Pancreas (tissue), 10 donors: ENCODE measurements around the gene SUSD4. TPM values are rescaled to one million over a fixed set of nuclear protein-coding genes. Genes with fewer than 3 reads are reported as not detected.

Source experiments
- ATAC-seq, 4 donors: fragments of 200-7000 bp; cut with Tn5 transposase; one replicate each; pipeline versions ENCODE4 v1.8.0 to v1.9.1; 2020; ENCODE audit warnings: mild to moderate bottlenecking in 4 of 4, moderate library complexity in 4 of 4
- DNase-seq, 6 donors: peaks; one replicate each; pipeline ENCODE4 v3.0.0-alpha.2; 2020
- FAIRE-seq: peaks from 2 replicates; lab custom pipeline; 2012; peaks lifted over from hg19 to GRCh38; lab: Jason Lieb, UNC
- H3K27ac ChIP-seq, 4 donors: fragments of 200-600 bp; sonication (generic); 1 replicate in 3 of 4; 2 replicates in 1 of 4; pipeline versions ENCODE4 v1.5.0 to v1.8.0; 2020
- H3K27me3 ChIP-seq, 4 donors: fragments of 200-600 bp; one replicate each; pipeline ENCODE4 v1.8.0; 2021
- H3K36me3 ChIP-seq, 3 donors: fragments of 200-600 bp; sonication (generic) in 1 of 3; one replicate each; pipeline versions ENCODE4 v1.5.0 to v1.8.0; 2020 to 2021
- H3K4me1 ChIP-seq, 3 donors: fragments of 200-600 bp; one replicate each; pipeline ENCODE4 v1.8.0; 2021
- H3K4me3 ChIP-seq, 4 donors: fragments of 200-600 bp; sonication (generic) in 2 of 4; one replicate each; pipeline versions ENCODE4 v1.5.0 to v1.8.0; 2020 to 2021
- H3K9me3 ChIP-seq, 4 donors: fragments of 200-600 bp; one replicate each; pipeline ENCODE4 v1.8.0; 2021
- CTCF ChIP-seq, 4 donors: fragments of 200-600 bp; sonication (generic) in 3 of 4; IDR thresholded peaks; one replicate each; pipeline versions ENCODE4 v1.5.0 to v1.8.0; 2021; ENCODE audit warnings: antibody characterized with exemption in 4 of 4
- WGBS, 2 donors: extraction: QIAGEN DNeasy Blood & Tissue Kit; methylation state at CpG; one replicate each; pipeline ENCODE4 v1.1.7; 2013; 5-methylcytosine and 5-hydroxymethylcytosine counted together
- intact Hi-C, 3 donors: fragments of 100-400 bp; cut with DNase I; formaldehyde crosslinking; loops; one replicate each; pipeline versions ENCODE4 v1.11.1 to v1.14.2; 2022
- polyA plus RNA-seq, 2 donors: library from polyadenylated mRNA; stranded (reverse); fragments of 200-250 nt; gene quantifications; one replicate each; pipeline ENCODE4 v1.2.3, GENCODE V29; 2013
- total RNA-seq, 6 donors: library from RNA; stranded (reverse); fragmentation: NEBNext Ultra II Directional in 4 of 6; extraction: Animal tissue kit (Norgen Biotek cat#: 25700) in 4 of 6; gene quantifications; one replicate each; pipeline versions ENCODE4 v1.2.1 to v1.2.4, GENCODE V29; 2021 to 2023
- donor health status: healthy with polysubstance abuse.
- donor health status: DM: no; HTN: no; CAD: no; lungs with moderate emphysema.
- donor health status: DM: no; HTN: no; CAD: no.
- donor health status: control.
- donor health status: control.
- donor health status: Bipolar disorder and iron deficiency.
- donor health status: DM: yes; HTN: yes; CAD: no.
- donor health status: DM: no; HTN: no; CAD: no.
- donor health status: DM: no; HTN: no; CAD: no.
- donor health status: DM: yes; HTN: yes; CAD: no.

The SUSD4 gene
- total and polyA plus RNA-seq, 8 donors = 4.1 to 34.6 (median 8.8) TPM

GRCh38 chr1:223208164-223209076 lies 155.6 kb downstream of the SUSD4 start:
- peak in 2 of 4 donors; percentile 48 to 60 for ATAC-seq

GRCh38 chr1:223207293-223208066 lies 156.5 kb downstream of the SUSD4 start:
- peak in 1 of 4 donors; percentile 38 for ATAC-seq
- Histone ChIP-seq H3K27ac (no peak overlapping the region), H3K4me3 (no peak overlapping the region), H3K9me3 (no peaks in the 10 kb centered on the region), H3K4me1 (no peaks in the 10 kb centered on the region), H3K27me3 (no peaks in the 10 kb centered on the region), H3K36me3 (no peaks in the 10 kb centered on the region)
- 45 to 51% methylated on average over 3 of the region's 3 CpGs for WGBS, 2 donors
- TF ChIP-seq CTCF (IDR thresholded peaks at IDR 0.05) = no peak
- FAIRE-seq = no peak
- DNase-seq = no peak
- intact Hi-C loops = no loop called here

More at GRCh38 chr1:223208164-223209076, 155.6 kb downstream of the SUSD4 start:
- FAIRE-seq (no peak), DNase-seq (no peak)
- no peaks in the 10 kb centered on the region for H3K27me3 ChIP-seq
- intact Hi-C loops = no loop called here
- WGBS, 2 donors = 70 to 74% methylated on average over 13 of the region's 13 CpGs
- no peaks in the 10 kb centered on the region for H3K9me3 ChIP-seq
- no peak overlapping the region for H3K4me3 ChIP-seq
- no peaks in the 10 kb centered on the region for H3K36me3 ChIP-seq
- TF ChIP-seq CTCF (IDR thresholded peaks at IDR 0.05) = no peak
- no peak overlapping the region for H3K27ac ChIP-seq
- no peaks in the 10 kb centered on the region for H3K4me1 ChIP-seq

GRCh38 chr1:223204424-223204823 lies 159.6 kb downstream of the SUSD4 start:
- intact Hi-C loops = no loop called here
- no peak for FAIRE-seq
- H3K27ac ChIP-seq = no peak overlapping the region

GRCh38 chr1:223203694-223204093 lies 160.3 kb downstream of the SUSD4 start:
- Histone ChIP-seq H3K9me3 (no peaks in the 10 kb centered on the region), H3K4me3 (no peak overlapping the region), H3K36me3 (no peaks in the 10 kb centered on the region), H3K27me3 (no peaks in the 10 kb centered on the region), H3K27ac (no peak overlapping the region), H3K4me1 (no peaks in the 10 kb centered on the region)
- no peak for ATAC-seq
- no peak for TF ChIP-seq CTCF (IDR thresholded peaks at IDR 0.05)
- intact Hi-C loops = no loop called here
- FAIRE-seq = no peak
- WGBS, 2 donors = 73 to 77% methylated on average over 6 of the region's 6 CpGs
- no peak for DNase-seq

More at GRCh38 chr1:223204424-223204823, 159.6 kb downstream of the SUSD4 start:
- no peak for ATAC-seq
- no peak overlapping the region for H3K4me3 ChIP-seq
- WGBS, 2 donors = 85 to 91% methylated on average over 4 of the region's 4 CpGs
- no peak for TF ChIP-seq CTCF (IDR thresholded peaks at IDR 0.05)
- H3K27me3 ChIP-seq = no peaks in the 10 kb centered on the region
- DNase-seq = no peak
- no peaks in the 10 kb centered on the region for H3K4me1 ChIP-seq
- no peaks in the 10 kb centered on the region for H3K36me3 ChIP-seq
- no peaks in the 10 kb centered on the region for H3K9me3 ChIP-seq
